NCI-H345 treated with DMSO at 0.1 percent for 48 hours (cell line): ENCODE measurements around the gene POLR3E.

ENCODE experiments used
- DNase-seq: peaks from one replicate; lab custom pipeline; 2025; ENCODE audit not compliant: unreplicated experiment; lab: John Stamatoyannopoulos, UW

Gene POLR3E

DNA sequence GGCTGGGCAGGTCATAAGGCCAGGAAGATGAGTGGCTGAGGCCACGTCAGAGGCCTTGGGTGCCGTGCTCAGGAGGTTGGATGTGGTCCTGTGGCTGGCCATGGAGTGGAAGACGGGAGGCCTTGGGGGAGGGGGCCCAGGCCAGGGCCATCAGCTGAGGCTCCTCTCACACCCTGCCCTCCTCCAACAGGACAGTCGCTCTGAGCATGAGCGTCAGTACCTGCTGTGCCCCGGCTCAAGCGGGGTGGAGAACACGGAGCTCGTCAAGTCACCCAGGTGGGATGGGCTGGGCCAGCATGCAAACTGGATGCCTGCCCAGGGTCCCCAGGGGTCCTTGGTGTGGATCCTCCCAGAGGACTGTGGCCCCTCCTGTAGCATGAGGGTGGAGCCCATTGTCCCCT is 19.2 kb downstream of the POLR3E start:
- DNase-seq = no peak

DNA sequence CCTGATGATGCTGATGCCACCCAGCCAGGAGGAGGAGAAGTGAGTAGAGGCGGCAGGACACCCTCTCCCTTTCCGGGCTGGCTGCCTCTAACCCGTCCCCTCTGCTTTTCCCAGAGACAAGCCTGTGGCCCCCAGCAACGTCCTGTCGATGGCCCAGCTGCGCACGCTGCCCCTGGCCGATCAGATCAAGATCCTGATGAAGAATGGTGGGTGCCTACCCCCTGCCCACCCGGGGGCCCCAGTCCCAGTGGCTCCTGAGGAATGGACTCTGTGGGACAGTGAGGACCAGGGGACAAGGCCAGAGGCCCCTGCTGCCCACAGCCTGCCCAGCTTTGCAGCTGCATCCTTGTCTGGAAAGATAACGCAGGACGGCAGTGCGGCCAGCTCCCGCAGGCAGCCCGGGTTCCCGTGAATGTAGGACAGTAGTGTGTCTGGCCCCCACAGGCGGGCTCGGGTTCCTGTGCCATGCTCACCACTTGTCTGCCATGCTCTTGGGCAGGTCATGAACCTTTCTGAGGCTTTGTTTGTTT is 19.9 kb downstream of the POLR3E start:
- DNase-seq = no peak

DNA sequence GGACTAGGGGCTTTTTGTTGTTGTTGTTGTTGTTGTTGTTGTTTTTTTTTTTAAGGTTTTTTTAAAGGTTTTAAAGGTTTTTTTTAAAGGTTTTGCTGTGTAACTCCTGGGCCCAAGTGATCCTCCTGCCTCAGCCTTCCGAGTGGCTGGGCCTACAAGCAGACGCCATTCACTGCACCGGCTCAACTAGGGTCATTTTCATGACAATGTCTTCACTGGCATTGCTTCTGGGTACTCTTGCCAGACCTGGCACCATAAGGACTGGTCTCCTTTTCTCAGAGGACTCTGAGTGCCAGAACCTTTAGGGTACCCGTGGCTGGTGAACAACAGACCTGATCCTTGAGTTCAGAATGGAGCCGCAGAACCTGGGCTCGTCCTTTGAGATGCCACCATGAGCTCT is 20.4 kb downstream of the POLR3E start:
- no peak for DNase-seq

DNA sequence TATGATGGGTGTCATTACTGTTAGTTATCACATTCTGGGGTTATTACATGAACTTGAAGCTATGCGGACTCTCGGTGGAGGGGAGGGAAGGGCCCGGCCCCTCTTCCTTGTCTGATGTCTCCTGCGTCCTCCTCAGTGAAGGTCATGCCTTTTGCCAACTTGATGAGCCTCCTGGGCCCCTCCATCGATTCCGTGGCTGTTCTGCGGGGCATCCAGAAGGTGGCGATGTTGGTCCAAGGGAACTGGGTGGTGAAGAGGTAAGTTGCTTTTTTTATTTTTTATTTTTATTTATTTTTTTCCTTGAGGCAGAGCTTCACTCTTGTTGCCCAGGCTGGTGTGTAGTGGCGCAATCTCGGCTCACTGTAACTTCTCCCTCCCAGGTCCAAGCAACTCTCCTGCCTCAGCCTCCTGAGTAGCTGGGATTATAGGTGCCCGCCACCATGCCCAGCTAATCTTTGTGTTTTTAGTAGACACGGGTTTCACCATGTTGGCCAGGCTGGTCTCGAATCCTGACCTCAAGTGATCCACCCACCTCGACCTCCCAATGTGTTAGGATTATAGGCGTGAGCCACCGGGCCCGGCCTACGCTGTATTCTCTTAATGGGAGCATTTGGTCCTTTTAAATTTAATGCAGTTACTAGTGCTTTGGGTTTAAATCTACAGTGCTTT is 21.6 kb downstream of the POLR3E start:
- DNase-seq = no peak

DNA sequence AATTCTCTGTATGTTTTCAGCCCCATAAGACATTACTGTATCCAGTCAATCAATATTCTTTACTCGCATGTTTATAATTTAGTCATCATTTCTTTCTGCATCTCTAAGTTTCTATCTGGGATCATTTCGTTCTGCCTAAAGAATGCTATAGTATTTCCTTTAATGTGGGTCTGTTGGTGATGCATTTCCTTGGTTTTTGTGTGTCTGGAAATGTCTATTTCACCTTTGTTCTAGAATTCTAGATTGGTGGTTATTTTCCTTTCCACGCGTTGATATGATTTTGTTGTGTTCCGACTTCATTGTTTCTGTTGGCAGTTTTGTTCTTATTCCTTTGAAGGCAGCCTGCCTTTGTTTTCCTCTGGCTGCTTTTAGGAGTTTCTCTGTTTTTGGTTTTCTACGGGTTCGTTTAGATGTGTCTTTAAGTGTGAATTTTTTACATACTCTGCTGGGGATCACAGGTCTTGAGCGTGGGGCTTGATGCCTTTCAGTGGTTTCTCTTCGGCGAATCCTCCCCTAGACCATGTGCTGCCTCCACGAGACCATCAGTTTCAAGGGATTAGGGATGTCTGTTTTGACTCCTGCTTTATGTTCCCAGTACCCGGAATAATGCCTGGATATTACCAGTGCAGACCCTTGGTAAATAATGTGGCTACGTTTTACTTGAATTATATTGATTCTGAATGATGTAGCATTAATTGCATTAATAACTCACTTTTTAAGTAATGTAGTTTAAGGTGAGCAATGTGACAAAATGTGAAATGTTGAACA is 23.5 kb downstream of the POLR3E start:
- no peak for DNase-seq

DNA sequence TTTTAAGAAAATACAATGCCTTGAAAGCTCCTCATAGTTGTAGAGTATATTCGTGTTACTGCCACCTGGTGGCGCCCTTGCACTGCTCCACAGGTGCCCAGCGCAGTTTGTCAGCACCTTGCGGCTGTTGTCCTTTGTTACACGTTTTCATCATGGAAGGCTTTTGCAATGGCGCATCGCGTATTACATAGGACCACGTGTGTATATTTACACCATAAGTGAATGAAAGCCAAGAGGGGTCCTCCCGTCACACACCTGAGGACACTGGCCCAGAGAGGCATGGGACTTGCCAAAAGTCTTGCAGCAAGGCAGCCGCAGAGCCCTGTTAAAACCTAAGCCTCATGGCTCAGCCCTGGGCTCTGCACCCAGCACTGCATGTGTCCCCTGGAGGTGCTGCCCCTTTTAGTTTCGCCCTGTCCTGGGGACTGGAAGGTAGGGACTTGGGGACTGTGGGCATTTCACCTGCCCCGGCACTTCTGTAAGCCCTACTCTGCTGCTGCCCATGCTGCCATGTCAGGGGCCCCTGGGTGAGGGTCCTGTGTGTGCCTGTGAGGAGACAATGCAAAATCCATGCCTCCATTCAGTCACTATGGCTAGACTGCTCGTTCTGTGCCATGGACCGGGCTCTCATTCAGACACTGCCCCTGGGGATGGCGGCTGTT is 24.3 kb downstream of the POLR3E start:
- DNase-seq = peak; percentile 17

DNA sequence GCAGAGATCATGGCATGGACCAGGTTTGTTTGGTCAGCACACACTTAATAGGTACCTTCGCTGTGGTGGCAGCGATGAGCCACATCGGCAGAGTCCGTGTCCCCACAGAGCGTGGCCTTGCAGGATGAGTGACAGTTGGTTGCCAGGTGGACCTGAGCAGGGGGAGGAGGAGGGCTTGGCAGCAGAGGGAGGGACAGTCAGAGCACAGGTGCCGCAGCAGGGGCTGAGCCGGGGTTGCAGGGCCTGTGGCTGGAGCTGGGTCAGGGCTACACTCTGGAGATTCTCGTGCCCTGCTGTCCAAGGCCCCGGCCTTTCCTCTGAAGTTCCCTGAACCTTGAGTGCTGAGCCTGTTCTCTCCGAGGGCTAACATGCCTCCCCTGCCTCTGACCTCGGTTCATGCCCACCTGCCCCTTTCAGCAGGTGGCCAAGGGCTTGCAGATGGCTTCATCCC is 24.8 kb downstream of the POLR3E start:
- no peak for DNase-seq

DNA sequence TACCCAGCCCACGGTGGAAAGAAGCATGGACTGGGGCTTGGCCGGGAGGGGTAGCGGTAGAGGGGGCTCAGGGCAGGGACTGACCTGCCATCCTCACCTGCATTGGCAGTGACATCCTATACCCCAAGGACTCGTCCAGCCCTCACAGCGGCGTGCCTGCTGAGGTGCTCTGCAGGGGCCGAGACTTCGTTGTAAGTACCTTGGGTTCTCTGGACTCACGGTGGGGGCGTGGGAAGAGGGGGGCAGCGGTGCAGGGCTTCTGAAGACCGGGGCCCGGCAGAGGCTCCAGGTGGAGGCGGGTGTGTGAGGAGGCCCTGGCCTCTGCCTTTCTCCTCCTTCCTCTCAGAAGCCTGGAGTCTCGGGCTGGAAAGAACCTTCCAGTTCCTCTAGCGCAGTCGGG is 25.5 kb downstream of the POLR3E start:
- no peak for DNase-seq

DNA sequence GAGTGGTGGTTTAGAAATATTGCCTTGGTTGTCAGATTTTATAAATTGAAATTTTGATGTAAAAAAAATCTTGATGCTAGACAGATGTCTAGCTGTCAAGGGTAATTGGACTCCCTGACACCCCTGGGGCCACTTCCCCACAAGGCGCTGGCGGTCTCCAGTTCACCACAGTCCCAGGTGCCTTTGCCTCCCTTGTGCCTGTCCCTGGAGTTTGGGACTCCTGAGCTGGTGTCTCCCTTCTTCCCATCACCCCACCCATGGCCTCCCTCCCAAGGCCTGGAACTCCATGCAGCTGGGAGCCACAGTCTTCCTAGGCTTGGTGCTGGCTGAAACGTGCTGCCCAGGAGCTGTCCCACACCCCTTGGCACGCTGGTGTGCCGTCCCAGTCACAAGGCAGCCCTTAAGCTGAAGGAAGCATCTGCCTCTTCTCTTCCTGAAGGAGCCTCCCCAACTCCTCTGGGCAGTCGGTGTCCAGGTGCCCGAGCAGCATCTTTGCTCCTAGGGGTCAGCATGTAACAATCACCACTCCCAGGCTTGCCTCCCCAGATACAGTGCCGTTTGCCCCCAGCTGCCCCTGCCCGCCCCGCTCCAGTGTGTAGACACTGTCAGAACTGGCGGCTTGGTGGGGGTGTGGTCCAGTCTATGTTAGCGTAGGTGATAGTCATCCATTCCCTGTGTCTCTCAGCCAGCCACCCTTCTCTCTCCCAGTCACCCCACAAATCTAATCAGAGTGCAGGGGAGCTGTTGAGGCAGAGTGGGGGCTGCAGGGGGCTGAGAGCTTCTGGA is 26.2 kb downstream of the POLR3E start:
- DNase-seq = no peak

DNA sequence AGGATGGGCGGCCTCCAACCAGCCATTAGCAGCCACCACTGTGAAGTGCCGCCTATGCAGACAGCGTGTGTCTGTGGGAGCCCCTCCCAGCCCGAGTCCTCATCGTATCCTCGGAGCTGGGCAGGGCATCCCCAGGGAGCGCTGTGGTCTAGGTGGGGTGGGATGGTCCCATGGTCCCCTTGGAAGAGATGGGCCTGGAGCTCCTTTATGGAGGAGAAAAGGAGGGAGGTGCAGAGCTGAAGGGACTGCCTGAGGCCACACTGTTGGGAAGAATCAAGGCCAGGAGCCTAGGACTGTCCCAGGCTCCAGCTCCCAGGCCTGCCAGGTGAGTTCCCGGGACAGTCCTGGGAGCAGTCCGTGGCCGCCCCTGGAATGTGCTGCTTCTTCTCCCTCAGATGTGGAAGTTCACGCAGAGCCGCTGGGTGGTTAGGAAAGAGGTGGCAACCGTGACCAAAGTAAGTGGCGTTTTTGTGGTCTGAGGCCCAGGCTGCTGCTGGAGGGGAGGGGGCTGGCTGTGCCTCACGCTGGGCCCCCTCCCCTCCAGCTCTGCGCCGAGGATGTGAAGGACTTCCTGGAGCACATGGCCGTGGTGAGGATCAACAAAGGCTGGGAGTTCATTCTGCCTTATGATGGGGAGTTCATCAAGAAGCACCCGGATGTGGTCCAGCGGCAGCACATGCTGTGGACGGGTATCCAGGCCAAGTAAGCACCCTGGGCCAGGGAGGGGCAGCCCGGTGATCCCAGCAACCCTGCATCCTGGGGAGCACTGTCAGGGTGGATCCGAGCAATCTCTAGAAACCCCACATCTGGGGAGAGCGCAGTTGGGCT is 27.0 kb downstream of the POLR3E start:
- DNase-seq = no peak

DNA sequence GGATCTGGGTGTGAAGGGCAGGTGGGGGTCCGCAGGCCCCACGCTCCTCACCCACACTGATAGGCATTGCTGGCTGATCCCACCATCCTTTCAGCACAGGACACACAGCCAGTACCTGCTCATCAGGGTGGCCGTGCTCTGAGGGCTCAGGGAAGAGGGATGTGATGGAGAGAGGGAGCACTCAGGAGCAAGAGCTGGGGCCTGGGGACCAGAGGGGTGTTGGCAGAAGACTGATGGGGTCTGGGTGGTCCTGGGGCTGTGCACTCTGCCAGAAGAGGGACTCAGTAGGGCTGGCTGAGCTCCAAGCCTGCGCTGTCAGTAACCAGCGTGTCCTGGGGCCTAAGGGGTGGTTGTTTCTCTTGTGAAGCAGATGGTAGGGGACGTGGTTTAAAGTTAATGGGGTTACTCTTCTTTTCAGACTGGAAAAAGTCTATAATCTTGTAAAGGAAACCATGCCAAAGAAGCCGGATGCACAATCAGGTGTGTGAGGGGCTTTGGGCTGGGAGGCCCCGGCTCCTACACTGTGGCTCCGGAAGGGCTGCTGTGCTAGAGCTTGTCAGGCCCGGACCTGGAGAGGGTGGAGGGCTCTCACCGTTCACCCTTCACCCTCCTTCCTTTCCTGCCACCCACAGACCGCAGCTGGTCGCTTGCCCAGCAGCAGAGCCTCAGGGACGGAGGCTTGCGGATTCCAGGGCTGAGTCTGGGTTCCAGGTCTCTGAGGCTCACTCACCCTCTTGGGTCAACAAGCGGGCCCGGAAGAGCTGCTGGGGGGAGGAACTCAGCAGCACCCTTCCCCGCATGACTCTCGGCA is 27.8 kb downstream of the POLR3E start:
- no peak for DNase-seq

DNA sequence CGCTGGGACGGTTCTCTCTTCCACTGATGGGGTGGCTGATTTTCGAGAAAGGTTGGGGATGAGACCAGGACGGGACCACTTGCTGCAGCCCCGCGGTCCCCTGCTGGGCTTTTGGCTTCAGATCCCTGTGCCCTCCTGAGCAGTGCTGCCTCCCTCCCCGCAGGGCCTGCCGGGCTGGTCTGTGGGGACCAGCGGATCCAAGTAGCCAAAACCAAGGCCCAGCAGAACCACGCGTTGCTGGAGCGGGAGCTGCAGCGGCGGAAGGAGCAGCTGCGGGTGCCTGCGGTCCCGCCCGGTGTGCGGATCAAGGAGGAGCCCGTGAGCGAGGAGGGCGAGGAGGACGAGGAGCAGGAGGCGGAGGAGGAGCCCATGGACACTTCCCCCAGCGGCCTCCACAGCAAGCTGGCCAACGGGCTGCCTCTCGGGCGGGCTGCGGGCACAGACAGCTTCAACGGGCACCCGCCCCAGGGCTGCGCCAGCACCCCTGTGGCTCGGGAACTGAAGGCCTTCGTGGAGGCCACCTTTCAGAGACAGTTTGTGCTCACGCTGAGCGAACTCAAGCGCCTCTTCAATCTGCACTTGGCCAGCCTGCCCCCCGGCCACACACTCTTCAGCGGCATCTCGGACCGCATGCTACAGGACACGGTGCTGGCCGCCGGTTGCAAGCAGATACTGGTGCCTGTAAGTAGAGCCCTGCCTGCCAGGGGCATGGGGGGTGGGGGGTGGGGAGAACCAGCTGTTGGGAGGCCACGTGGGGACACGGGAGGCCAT is 28.6 kb downstream of the POLR3E start:
- DNase-seq = no peak

DNA sequence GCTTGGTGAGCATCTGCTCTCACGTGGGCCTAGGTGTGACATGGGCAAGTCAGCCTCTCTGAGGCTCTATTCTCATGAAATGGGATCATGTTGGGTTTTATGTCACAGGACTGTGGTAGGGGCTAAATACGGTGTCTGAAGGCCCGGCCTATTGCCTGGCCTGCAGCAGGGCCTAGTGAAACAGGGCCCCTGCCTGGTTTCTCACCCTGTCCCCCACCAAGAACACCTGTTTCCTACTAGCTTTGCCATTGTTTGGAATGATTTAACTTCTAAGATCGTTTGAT is 29.1 kb downstream of the POLR3E start:
- no peak for DNase-seq

DNA sequence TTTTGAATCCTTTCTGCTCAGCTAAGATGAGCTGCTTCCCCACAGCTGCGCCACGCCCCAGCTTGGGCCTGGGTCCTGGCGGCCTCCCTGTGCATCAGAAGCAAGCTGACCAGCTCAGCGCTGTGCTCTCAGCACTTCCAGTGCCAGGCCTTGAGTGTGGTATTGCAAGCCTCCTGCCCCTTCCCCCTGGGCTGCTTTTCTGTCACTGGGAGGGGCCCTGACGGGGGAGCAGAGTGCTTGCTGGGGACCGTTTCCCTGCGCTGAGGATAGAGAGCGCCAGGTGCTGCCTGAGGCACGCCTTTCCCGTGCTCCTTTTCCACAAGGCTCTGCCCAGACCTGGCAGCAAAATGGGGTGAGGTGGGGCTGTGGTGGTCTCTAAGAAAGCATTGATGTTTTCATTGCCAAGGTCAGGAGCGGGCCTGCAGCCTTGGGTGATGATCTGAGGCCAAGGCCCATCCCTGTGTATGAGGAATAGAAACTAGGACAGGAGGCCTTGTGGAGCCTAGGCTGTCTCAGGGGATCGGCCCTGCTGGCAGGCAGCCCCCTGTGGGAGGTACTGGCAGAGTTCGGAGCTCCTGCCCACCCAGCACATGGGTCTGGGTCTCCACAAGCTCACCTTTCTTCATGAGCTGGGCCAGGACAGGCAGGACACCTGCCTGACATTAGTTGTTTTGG is 29.7 kb downstream of the POLR3E start:
- DNase-seq = no peak

DNA sequence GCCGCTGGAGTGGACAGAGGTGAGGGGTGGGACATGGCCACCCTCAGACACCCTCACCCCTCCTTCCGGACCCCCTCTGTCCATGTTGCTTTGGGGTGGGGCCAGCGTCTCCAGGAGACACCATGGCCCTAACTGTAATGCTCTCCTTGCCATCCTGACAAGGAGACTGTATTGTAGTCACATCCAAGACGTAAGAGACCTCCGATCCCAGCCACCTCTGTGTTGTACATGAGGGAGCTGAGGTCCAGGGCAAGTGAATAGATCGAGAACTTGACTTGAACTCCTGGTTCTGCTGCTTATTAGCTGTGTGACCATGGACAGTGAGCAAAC is 30.2 kb downstream of the POLR3E start:
- DNase-seq = no peak

DNA sequence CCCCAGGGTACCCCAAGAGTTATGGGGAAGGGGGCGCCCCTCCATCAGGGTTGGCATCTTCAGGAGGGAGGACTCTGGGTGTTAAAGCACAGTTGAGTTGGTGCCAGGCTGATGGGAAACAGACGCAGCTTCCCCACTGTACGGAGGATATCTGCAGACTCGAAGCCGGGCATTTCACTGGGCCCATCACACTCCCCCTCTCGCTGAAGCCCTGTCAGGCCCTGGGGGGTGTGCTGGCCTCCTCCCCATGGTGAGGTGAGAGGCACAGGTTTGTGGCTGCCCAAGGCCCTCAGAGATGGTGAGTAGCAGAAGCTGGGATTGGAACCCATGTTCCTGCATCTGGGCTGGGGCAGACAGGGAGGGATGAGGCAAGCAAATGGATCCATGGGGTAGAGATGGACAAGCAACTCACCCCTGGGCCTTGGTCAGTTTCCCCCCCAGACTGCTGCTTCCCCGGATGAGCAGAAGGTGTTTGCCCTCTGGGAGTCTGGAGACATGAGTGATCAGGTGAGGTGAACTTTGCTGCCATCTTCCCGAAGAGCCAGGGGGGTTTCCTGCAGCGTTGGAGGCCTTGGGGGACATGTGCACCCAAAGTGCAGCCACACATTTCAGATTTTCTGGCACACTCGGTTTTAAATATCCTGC is 31.0 kb downstream of the POLR3E start:
- no peak for DNase-seq

DNA sequence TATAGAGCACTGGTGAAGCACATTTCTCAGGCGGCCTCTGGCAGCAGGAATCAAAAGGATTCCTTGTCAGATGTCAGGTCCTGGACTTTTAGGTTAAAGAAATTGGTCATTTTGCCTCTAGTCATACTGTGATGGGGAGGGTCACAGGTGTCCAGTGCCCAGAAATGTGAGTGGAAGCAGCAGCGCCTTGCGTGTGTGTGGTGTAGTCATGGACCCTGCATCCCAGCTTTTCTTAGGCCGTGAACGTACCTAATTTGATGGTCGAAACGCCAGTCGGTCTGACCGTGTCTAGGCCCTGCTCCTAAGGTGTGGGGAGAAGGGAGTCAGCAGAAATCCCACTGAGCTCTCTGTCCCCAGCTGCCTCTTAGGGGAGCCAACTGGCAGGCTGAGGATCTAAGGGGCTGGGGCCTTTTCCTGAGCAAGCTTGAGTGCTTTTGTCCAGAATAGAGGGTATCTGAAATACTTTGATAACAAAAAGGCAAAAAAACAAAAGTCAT is 32.0 kb downstream of the POLR3E start:
- DNase-seq = no peak

DNA sequence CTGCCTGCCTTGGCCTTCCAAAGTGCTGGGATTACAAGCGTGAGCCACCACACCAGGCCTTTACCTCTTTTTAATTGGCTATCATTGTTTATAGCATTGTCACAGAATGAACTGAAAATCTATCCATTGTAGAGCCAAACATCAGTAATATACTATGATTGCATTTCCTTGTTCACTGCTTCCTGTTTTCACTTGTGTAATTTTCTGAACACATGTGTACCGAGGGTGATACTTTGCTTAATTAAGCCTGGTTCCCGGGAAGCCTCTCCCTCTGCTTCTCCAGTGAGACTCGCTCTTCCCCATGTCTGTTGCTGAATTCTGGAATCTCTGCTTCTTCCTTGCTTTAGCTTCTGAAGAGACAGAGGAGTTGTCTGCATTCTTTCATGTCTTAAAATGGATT is 33.1 kb downstream of the POLR3E start:
- no peak for DNase-seq
